Mesothelial cell of epicardium (in vitro differentiated cells): ENCODE results near the gene HDAC1. TPM values are rescaled to one million over a fixed set of nuclear protein-coding genes. Genes with fewer than 3 reads are reported as not detected.

Source experiments
- DNase-seq, 2 experiments: peaks; one replicate each; pipeline ENCODE4 v3.0.0; 2021; ENCODE audit warnings: low spot score in 2 of 2; ENCODE audit not compliant: unreplicated experiment in 2 of 2
- H3K27ac Mint-ChIP-seq: 2 replicates; pipeline ENCODE4 v1.8.0; 2021; ENCODE audit warnings: mixed read lengths
- H3K27me3 Mint-ChIP-seq: 2 replicates; pipeline ENCODE4 v1.8.0; 2021; ENCODE audit warnings: low read depth, mixed read lengths
- H3K36me3 Mint-ChIP-seq: 2 replicates; pipeline ENCODE4 v1.8.0; 2021; ENCODE audit warnings: mixed read lengths
- H3K4me1 Mint-ChIP-seq: 2 replicates; pipeline ENCODE4 v1.8.0; 2021; ENCODE audit warnings: mixed read lengths
- H3K4me3 Mint-ChIP-seq: 2 replicates; pipeline ENCODE4 v1.8.0; 2021; ENCODE audit warnings: mild to moderate bottlenecking, moderate library complexity, mixed read lengths
- H3K9me3 Mint-ChIP-seq: 2 replicates; pipeline ENCODE4 v1.8.0; 2021; ENCODE audit warnings: mixed read lengths
- CTCF ChIP-seq: fragments of 200-600 bp; sonication (generic); IDR thresholded peaks from one replicate; pipeline ENCODE4 v1.5.0; 2021; ENCODE audit warnings: antibody characterized with exemption; ENCODE audit not compliant: unreplicated experiment
- total RNA-seq: library from RNA; stranded (reverse); gene quantifications from 3 replicates; pipeline ENCODE4 v1.2.1, GENCODE V29; 2021

HDAC1 gene
- total RNA-seq, 1 donor from 2014 or later = 131 TPM

GRCh38 chr1:32377541-32378220 lies 85.8 kb downstream of the HDAC1 start:
- H3K4me1 Mint-ChIP-seq = no peaks in the 10 kb centered on the region
- TF ChIP-seq CTCF = no peak
- no peak for DNase-seq
- no peaks in the 10 kb centered on the region for H3K9me3 Mint-ChIP-seq
- H3K27me3 Mint-ChIP-seq = no peaks in the 10 kb centered on the region
- peaks cover 44% of the 10 kb centered on the region for H3K36me3 Mint-ChIP-seq
- no peak overlapping the region for H3K4me3 Mint-ChIP-seq
- no peak overlapping the region for H3K27ac Mint-ChIP-seq

GRCh38 chr1:32380057-32380456 lies 88.2 kb downstream of the HDAC1 start:
- Mint-ChIP-seq H3K4me3 (no peak overlapping the region), H3K36me3 (peaks cover 37% of the 10 kb centered on the region), H3K9me3 (no peaks in the 10 kb centered on the region), H3K27ac (no peak overlapping the region), H3K4me1 (no peaks in the 10 kb centered on the region), H3K27me3 (no peaks in the 10 kb centered on the region)
- no peak for DNase-seq
- no peak for TF ChIP-seq CTCF

Other genes starting within 250 kb of the HDAC1 start
- 23.5 to 27.3 TPM (median 26.2 TPM) in 3 replicates for gene TMEM39B, start 219.1 kb upstream of the HDAC1 start, total RNA-seq
- 67.5 to 70.5 TPM (median 68.7 TPM) in 3 replicates for gene KPNA6, start 184.0 kb upstream of the HDAC1 start, total RNA-seq
- gene TXLNA, start 112.4 kb upstream of the HDAC1 start, total RNA-seq = 56.6 to 59.7 TPM (median 57.2 TPM) in 3 replicates
- gene CCDC28B, start 91.5 kb upstream of the HDAC1 start, total RNA-seq = 21.6 to 24.9 TPM (median 24.6 TPM) in 3 replicates
- gene IQCC, start 86.4 kb upstream of the HDAC1 start, total RNA-seq = 3.1 to 3.8 TPM (median 3.3 TPM) in 3 replicates
- 0.11 TPM in 1 of 3 replicates, not detected in the others for gene DCDC2B, start 83.0 kb upstream of the HDAC1 start, total RNA-seq
- gene TMEM234, start 69.7 kb upstream of the HDAC1 start, total RNA-seq = 28.9 to 33.3 TPM (median 32.9 TPM) in 3 replicates
- 143 to 147 TPM (median 146 TPM) in 3 replicates for gene EIF3I, start 69.7 kb upstream of the HDAC1 start, total RNA-seq
- gene FAM167B, start 44.9 kb upstream of the HDAC1 start, total RNA-seq = 1.8 to 2.9 TPM (median 2.3 TPM) in 3 replicates
- gene LCK, start 40.8 kb upstream of the HDAC1 start, total RNA-seq = 1.4 to 1.8 TPM (median 1.5 TPM) in 3 replicates
- gene MARCKSL1, start 44.1 kb downstream of the HDAC1 start, total RNA-seq = 487 to 496 TPM (median 495 TPM) in 3 replicates
- 12.5 to 12.9 TPM (median 12.5 TPM) in 3 replicates for gene FAM229A, start 70.4 kb downstream of the HDAC1 start, total RNA-seq
- 6.6 to 8.1 TPM (median 7.8 TPM) in 3 replicates for gene TSSK3, start 70.5 kb downstream of the HDAC1 start, total RNA-seq
- gene BSDC1, start 102.4 kb downstream of the HDAC1 start, total RNA-seq = 73.4 to 74.8 TPM (median 74.6 TPM) in 3 replicates
- 3.4 to 3.6 TPM (median 3.5 TPM) in 3 replicates for gene ZBTB8B, start 173.0 kb downstream of the HDAC1 start, total RNA-seq
- gene ZBTB8A, start 247.3 kb downstream of the HDAC1 start, total RNA-seq = 14.8 to 16.2 TPM (median 14.9 TPM) in 3 replicates